IPS-NIHi7 (cell line): ENCODE results near the gene PAN3.

Experiments used
- DNase-seq: peaks from one replicate; pipeline ENCODE4 v3.0.0; 2012; ENCODE audit warnings: mixed read lengths; ENCODE audit errors: extremely low spot score

The PAN3 gene

DNA sequence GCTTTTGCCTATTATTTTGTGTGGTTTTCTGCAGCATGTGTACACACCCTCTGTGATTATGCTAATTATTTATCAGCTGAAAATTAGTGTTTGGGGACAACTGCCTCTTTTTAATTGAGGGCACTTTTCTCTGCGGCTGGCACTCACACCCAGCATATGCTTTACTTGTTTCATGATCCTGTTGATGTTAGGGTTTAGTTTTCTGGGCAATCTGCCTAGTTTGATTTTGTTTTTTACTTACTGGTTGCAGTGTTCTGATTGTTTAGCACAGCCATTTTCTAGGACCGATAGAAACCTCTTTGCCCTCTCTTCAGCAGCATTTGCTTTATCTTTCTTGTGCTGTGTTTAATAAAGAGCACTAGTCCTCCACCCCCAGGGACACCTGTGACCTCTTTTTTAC is 161.6 kb downstream of the PAN3 start:
- no peak for DNase-seq

DNA sequence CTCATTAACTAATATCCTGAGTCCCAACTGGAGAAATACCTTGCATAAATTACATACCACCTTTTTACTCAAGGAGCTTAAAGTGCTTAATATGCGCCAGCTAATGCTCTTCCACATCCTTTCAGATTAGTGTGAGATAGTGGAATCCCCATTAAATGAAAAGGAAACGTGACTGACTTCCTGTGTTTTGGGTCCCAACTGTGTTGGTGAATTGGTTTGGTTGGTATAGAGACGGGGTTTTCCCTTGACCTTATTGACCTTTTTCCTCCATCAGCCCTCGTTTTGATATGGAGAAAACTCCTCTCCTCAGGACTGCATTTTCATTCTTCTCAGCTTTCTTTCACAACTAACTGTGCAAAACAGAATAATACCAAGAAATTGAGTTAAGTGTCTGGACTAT is 163.5 kb downstream of the PAN3 start:
- no peak for DNase-seq

DNA sequence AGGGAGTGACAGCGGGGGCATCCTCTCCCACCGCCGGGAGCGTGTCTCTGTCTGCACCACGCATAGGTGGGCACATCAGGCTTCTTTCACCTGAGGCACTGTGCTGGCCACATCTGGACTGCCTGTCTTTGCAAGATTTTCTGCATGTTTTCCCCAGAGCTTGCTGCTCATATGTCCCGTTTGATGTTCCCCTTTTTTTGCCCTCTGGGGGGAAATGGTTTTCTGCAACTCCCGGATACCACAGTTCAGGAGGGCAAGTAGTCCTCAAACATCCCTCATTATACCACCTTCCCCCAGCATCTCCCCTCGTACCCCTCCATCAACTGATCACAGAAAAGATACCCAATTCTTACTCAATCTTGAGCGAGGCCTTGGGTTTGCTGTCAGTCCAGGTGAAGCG is 168.0 kb downstream of the PAN3 start:
- DNase-seq: no peak

DNA sequence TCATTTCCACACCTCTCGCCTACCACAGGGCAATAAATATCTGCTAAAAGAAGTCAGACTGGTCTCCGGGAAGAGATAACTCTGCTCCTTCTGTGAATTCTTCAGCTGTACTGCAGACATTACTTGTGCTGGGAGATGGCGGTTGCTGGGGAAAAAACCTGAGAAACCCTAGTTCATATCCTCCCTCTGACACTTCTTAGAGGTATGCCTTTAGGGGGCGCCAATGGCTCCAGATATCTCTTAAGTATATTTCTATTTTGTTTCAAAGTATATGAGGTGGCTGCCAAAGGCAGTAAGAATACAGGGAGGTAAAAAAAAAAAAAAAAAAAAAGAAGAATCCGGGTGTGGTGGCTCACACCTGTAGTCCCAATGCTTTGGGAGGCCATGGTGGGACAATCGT is 175.2 kb downstream of the PAN3 start:
- DNase-seq: peak; percentile 52

DNA sequence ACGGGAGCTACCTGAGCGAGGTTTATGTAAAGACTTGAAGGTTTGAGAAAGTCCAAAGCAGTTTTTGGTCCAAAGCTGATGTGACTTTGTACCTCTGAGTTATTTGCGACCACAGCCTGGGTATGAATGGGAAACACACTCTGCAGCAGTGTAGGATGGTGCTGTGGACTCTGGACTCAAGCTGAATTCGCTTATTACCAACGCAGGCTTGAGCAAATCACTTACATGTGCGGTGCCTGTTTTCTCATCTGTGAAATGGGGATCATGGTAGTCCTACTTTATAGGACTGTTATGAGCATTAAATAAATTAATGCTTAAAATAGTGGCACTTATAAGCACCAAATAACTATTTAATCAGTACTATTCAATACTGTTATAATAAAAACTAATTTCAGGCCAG is 176.5 kb downstream of the PAN3 start:
- no peak for DNase-seq

DNA sequence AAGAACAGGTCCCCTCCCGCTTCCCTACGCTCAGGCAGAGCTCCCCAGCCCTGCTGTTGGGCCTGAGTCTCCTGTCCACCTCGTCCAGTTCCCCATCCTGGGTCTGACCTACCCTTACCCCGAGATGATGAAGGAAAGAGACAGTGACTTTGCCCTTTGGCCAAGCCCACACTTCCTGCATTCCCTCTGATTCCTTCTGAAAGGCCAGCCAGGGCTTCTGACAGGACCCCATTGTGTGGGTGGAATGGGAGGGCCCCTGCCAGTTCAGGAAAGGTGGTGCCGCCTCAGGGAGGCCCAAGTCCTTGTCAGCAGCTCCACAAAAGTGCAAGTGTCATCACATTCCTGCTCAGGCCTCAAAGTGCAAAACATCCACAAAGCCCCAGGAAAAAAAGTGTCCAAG is 177.8 kb downstream of the PAN3 start:
- DNase-seq: no peak

DNA sequence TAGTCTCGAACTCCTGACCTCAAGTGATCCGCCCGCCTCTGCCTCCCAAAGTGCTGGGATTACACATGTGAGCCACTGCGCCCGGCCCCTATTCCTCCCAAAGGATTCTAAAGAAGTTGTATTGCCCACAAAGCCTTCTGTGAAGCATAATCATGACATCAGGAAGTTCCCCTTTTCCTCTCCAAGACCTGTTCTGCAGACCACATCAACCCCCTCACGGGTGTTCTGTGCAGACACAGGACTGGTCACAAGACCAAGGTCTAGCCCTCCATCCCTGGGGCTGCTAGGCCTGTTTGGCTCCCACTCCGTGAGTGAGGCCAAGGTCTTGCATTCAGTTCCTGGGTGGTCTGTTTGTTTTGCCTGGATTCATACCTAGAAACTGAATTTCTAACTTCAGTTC is 178.5 kb downstream of the PAN3 start:
- DNase-seq: no peak

DNA sequence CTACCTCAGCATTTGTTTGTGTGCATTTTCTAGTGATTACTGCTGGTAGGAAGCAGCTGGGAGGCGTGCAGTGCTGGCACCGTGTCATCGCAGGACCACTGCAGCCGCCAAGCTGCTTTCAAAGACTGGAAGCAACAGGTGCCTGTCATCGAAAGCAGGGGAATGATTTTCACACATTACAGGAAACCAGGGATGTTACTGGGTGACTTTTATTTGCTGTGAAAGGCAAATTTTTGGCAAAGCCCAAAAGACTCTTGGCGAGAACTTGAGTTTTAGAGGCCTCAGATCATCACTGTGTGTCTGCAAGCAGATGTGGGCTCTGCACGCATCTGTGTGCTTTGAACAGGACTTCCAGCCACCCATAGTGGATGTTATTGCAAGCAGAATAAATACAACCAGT is 180.2 kb downstream of the PAN3 start:
- no peak for DNase-seq

DNA sequence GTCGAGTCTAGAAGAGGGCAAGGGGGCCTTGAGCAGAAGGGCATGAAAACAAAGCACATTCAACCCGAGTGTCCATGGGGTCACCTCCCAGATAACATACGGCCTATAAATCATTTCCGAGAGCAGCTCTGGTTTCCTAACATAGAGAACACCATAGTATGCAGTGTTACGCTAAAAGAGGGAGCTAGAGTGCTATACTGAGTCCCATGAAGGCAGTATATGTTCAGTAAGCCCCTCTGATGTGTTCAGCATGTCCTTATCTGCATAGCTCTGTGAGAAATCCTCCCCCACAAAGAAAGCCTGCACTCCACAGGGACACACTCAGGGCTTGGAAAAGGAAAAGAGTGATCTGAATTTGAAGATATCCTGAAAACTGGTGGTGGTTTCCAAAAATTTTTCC is 181.2 kb downstream of the PAN3 start:
- DNase-seq: no peak

DNA sequence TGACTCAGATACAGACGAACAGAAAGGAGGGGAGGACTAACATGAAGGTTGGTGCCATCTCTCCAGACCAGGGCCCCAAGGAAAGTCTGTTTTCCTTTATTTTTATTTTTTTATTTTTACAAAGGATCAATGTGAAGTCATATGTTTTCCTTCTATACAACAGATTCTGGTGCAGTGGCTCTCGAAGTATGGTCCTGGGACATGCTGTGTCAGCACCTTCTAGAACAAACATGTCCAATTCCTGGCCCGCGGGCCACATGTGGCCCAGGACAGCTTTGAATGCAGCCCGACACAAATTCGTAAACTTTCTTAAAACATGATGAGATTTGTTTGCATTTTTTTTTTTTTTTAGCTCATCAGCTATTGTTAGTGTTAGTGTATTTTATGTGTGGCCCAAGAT is 181.9 kb downstream of the PAN3 start:
- no peak for DNase-seq

DNA sequence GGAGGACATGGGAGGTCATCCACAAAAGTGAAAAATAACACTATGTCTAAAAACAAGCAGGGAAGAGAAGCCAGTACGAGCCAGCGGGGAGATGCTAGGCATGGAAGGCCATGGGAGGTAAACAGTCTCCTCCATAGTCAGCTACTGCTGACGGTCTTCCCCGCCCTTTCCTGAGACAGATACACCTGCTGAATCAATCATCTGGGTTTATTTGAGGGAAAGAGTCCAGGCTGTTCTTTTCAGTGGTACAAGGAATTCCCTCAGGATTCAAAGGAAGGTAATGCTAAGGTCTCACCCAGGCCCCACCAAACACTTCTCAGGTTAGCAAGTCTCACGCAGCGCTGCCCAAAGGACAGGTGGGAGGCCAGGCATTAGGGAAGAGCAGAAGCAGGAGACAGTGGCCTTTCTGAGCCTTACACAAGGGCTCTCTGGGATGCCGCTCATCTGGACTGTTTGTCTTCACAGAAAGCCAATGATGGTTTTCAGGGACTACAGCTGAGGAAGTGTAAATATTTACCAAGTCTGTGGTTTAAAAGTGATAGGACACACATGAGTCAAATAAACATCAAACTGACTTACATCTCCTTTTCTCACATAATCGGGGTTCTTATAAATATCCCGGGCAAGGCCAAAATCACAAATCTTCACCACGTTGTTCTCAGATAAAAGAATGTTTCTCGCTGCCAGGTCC is 182.7 kb downstream of the PAN3 start:
- DNase-seq: no peak

DNA sequence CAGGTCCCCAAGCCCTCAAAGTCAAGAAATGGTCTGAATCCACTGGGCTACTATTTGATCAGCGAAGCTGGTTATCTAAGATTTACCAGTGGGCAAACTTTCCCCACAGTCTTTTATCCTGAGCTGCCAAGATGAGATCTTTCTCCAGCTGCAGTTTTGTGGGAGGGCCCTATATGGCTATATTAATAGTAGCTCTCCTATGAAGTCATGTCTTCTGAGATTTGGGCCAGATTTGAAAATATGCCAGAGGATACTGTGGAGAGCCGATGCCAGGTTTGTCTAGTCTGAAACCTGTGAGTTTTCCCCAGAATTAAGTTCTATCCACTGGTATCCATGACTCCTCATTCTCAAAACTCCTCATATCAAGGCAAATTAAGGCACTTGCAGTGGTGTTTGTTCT is 183.4 kb downstream of the PAN3 start:
- DNase-seq: no peak

DNA sequence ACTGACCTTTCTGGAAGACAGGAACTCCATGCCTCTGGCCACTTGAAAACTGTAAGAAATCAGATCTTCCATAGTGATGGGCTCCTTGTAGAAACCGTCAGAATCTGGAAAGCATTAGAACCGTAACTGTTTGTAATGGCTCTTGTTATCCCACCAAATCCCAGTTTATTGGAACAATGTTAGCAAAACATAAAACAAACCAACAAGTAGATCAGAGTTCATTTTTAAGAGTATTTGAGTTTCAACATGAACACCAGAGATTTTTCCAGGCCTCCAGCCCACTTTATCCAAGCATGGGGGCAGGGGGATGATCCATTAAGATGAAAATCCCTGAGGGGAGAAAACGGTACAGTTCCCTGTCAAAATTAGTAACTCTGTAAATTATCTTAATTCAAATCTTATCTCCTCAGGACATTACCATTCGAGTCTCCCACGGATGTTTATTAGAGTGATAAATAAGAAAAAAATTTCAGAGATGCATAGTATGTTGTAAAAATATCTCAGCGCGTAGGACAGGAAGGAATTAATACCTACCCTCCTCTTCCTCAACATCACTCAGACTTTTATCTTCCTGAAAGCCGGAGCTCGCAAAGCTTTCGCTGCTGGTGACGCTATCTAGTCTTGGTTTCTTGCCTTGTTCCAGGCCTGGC is 184.0 kb downstream of the PAN3 start:
- no peak for DNase-seq

DNA sequence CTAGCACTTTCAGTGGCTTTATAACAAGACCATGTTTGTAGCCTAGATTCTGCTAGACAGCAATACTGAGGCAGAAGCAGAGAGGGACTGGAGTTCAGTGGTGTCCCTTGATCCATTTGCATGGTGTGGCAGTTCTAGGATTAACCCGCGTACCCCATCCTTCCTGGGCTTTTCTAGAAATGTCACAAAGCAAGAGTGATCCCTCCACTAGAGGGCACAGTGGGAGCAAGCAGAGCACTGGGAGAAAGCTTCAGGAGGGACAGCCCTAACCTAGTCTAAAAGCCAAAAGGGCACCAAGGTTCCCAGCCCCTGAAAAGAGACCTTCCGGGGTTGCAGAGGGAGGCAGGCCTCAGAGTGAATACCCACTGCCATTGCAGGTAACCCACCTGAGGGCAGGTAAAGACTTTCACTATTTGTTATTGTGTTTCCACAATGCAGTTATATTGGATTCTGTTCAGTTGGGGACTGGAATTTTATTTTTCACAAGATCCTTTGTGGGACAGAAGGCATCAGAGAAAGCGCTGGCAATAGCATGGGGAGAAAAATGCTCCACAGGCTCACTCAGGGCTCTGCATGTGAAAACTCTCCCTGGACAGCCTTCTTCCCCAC is 185.9 kb downstream of the PAN3 start:
- DNase-seq: peak; percentile 89

DNA sequence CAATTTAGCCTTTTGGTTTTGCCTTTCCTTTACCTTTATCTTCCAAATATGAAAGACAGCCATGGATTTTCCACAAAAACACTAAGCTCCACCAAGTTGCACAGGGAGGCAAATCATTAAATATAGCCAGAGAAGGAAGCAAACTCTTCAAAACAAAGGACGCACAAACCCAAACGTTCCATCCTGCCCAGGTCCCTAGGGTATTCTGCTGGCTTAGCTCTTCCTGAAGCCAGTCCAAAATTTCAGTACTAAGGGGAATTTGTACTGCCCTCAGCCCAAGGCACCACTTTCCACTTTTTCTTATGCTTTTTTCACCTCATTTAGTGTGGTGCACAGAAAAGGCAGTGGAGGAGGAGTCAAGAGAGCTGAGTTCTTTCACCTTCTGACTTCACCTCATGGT is 186.7 kb downstream of the PAN3 start:
- DNase-seq: no peak

DNA sequence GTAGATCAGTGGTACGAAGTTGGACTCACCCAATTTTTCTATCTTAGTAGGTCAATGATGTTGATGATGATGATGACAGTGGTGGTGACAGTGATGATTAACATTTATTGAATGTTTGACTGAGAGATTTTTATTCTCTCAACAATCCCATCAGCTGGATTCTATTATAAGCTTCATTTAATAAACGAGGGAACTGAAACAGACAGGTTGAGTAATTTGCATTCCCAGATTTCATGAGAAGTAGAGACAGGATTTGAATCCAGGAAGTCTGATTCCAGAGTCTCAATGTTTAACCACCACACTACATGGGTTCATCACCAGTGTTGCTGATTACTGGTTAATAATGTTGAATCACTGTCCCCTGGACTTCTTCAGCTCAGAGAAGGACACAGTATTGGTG is 187.7 kb downstream of the PAN3 start:
- no peak for DNase-seq

DNA sequence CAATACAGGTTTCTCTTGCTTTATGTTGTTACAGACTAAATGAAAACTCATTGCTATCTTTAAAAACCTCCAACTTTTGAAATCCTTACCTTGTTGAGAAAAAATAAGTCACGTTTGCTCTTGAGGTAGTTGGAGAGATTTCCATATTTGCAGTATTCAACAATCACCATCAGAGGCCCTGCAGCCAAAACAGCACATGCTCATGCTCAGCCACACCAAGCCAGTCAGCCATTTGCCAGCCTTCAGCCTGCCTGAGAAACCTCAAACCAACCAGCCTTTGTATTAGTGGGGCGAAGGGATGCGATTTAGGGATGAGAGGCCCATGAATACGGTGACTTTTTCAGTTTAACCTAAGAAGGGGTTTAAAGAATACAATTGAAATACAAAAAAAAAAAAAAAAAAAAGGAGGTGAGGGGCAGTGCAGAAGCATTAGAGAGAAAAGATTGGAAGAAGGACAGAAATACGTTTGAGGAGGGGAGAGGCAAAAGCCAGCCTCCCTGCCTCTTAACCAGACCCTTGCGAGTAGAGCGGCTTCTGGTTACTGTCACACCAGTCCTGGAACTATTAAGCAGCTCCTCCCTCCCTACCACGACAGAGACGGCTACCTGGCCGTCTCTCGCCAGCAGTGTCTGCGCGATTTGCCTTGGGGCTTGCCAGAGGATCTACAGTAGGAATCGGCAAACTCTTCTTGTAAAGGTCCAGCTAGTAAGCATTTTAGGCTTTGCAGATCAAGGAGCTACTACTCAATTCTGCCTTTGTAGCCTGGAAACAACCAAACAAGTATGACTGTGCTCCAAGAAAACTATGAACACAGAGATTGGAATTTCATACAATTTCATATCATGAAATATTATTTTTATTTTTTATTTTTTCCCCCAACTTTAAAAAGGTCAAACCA is 189.3 kb downstream of the PAN3 start:
- peak; percentile 37 for DNase-seq

DNA sequence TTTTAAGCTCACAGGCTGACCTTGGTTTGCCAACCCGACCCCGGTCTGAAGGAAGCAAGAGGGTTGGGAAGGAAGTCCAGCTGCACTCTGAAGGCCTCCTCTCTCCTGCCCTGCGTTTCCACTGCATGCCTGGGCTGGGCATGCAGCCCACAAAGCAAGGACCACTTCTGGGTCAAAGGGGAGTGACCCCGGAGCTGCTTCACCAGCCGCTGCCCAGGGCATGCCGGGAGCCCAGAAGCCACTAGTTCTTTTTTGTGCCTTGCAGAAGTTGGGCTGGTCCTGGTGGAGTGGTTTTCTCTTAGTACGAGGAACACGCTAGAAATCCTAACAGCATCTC is 189.9 kb downstream of the PAN3 start:
- no peak for DNase-seq

DNA sequence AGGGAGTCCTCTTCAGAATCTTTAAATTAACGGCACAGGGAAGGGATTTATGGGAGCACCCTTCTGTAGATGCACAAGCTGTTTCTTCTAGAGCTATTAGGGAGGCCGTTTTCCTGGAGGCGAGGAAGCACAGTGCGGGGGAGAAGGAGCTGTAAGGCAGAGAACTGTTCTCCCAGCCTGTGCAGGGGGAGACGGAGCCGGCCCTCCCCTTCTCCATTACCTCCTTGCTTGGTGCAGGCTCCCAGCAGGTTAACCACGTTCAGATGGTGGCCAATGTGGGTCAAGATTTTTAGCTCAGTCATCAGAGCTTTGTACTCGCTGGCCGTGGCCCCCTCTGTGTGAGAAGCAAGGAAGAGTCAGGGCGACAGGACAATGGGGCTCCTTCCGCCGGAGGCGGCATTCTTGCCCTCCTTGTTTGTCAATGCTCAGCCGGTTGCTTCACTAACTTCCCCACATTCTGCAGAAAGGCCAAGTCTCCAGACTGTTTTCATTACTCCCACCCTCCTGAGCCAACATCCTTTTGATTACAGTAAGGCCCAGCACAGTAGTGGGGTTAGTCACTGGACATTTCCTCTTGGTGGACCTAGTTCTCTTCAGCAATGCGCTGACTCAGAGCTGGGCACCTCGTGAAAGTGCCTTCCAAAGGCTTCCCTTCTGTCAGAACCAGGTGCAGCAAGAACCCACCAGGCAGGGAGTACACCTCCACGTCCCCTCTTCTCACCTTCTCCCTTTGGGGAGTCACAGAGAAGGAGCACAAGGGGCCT is 191.2 kb downstream of the PAN3 start:
- DNase-seq: no peak

DNA sequence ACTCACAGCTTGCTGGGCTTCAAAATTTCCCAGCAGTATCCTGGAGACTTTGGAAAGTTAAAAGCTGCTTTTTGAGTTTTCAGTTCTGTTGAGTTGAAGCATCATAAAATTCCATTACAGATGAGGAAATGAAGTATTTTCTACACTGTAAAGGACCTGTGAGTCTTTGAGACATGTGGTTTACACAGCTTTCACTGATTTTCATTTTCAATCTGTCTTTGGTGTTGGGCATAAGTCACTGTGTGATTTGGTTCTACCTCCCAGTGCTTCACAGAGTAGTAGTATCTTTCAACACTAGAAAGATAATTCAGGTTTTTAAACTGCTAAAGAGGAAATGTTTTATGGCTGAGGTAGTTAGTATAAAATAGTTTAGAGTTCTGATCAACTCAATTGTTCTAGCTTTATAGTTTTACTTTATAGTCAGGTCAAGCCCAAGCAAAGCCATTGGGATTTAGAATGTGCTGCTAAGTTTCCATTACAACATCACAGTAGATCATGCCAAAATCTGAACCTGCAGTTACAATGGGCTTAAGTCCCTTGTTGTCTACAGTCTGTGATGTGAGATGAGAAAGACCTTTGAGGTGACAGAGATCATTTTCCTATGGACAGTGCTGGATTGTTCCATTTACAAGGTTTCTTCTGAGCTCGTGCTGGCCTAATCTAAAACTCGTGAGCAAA is 195.0 kb downstream of the PAN3 start:
- no peak for DNase-seq

DNA sequence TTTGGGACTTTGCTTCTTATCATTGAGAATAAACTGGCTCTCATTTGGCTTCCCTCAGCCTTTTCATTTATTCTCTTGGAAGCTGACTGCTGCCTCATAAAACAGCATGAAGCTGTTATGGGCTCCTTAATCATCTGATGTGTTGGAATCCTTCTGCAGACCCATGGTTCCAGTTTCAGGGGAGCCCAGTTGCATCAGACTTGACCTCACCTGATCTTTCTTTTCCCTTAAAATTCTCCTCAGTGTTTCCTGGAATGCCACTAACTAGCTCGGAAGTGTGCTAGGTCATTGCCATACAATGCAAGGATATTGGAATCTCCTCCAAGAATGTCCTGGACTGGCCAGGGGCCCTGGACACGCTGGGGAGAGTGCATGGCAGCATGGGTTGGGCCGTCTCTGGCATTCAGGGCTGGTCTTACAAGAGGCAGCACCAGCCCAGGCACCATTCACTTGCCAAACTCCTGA is 197.9 kb downstream of the PAN3 start:
- no peak for DNase-seq
